Neuronal stem cell (in vitro differentiated cells): ENCODE results near the gene PEAK3.

Experiments
- DNase-seq: peaks from one replicate; pipeline ENCODE4 v3.0.0-alpha.2; 2013; ENCODE audit warnings: low spot score
- H2AFZ ChIP-seq: one replicate; pipeline ENCODE4 v1.6.1; 2013; ENCODE audit warnings: mild to moderate bottlenecking, low read length, inconsistent platforms
- H2AK5ac ChIP-seq: 2 replicates; pipeline ENCODE4 v1.6.1; 2013; ENCODE audit warnings: low read depth, mild to moderate bottlenecking, inconsistent platforms, low read length, moderate library complexity, mixed read lengths
- H2BK120ac ChIP-seq: 2 replicates; pipeline ENCODE4 v1.6.1; 2013; ENCODE audit warnings: low read depth, mild to moderate bottlenecking, inconsistent platforms, low read length, moderate library complexity, mixed read lengths
- H2BK12ac ChIP-seq: one replicate; pipeline ENCODE4 v1.6.1; 2013; ENCODE audit warnings: low read length, inconsistent platforms
- H2BK15ac ChIP-seq: 2 replicates; pipeline ENCODE4 v1.6.1; 2013; ENCODE audit warnings: mild to moderate bottlenecking, low read length, inconsistent platforms, mixed read lengths
- H2BK5ac ChIP-seq: one replicate; pipeline ENCODE4 v1.6.1; 2013; ENCODE audit warnings: inconsistent platforms, mild to moderate bottlenecking, low read length, moderate library complexity
- H3K14ac ChIP-seq: one replicate; pipeline ENCODE4 v1.6.1; 2013; ENCODE audit warnings: low read length, inconsistent platforms
- H3K18ac ChIP-seq: 2 replicates; pipeline ENCODE4 v1.6.1; 2013; ENCODE audit warnings: low read length, inconsistent platforms
- H3K23ac ChIP-seq: 2 replicates; pipeline ENCODE4 v1.6.1; 2013; ENCODE audit warnings: low read depth, mild to moderate bottlenecking, mixed read lengths, low read length, inconsistent platforms; ENCODE audit not compliant: poor library complexity
- H3K27ac ChIP-seq: replicated peaks from 3 replicates; pipeline ENCODE4 v1.5.1; 2013; ENCODE audit warnings: low read length, inconsistent platforms
- H3K27me3 ChIP-seq, 3 experiments: 2 replicates each; pipeline ENCODE4 v1.6.1; 2013; ENCODE audit warnings: low read length in 3 of 3, mild to moderate bottlenecking in 2 of 3, inconsistent platforms in 1 of 3, low read depth in 1 of 3, mixed read lengths in 1 of 3, moderate library complexity in 1 of 3; ENCODE audit not compliant: control insufficient read depth in 3 of 3, insufficient read depth in 3 of 3
- H3K36me3 ChIP-seq, 2 donors: replicated peaks in 1 of 2; 2 replicates each; pipeline ENCODE4 v1.6.1; 2013; ENCODE audit warnings: low read length in 2 of 2; ENCODE audit not compliant: control insufficient read depth in 2 of 2, insufficient read depth in 2 of 2
- H3K4ac ChIP-seq: 2 replicates; pipeline ENCODE4 v1.6.1; 2013; ENCODE audit warnings: inconsistent platforms, mild to moderate bottlenecking, low read length, moderate library complexity
- H3K4me1 ChIP-seq, 2 donors: 1 replicate in 1 of 2; 2 replicates in 1 of 2; pipeline ENCODE4 v1.6.1; 2013; ENCODE audit warnings: low read length in 2 of 2, low read depth in 1 of 2; ENCODE audit not compliant: control insufficient read depth in 2 of 2, insufficient read depth in 1 of 2
- H3K4me2 ChIP-seq: one replicate; pipeline ENCODE4 v1.6.1; 2013; ENCODE audit warnings: mild to moderate bottlenecking, low read length, inconsistent platforms; ENCODE audit not compliant: insufficient read depth, poor library complexity, severe bottlenecking
- H3K4me3 ChIP-seq, 2 donors: 2 replicates each; pipeline ENCODE4 v1.5.1; 2013; ENCODE audit warnings: low read length in 2 of 2, mild to moderate bottlenecking in 2 of 2, inconsistent platforms in 1 of 2, moderate library complexity in 1 of 2
- H3K79me1 ChIP-seq: one replicate; pipeline ENCODE4 v1.6.1; 2013; ENCODE audit warnings: low read depth, mild to moderate bottlenecking, inconsistent platforms, low read length, moderate library complexity
- H3K9ac ChIP-seq: one replicate; pipeline ENCODE4 v1.6.1; 2013; ENCODE audit warnings: mild to moderate bottlenecking, low read depth, low read length, inconsistent platforms; ENCODE audit not compliant: poor library complexity
- H3K9me3 ChIP-seq, 2 donors: replicated peaks in 1 of 2; 2 replicates each; pipeline versions ENCODE3 to v1.6.1; 2013; ENCODE audit warnings: low read length in 2 of 2, mild to moderate bottlenecking in 2 of 2, inconsistent platforms in 1 of 2, low read depth in 1 of 2, mixed read lengths in 1 of 2, moderate library complexity in 1 of 2; ENCODE audit not compliant: control insufficient read depth in 2 of 2, insufficient read depth in 1 of 2
- H4K8ac ChIP-seq: one replicate; pipeline ENCODE4 v1.6.1; 2013; ENCODE audit warnings: low read depth, mild to moderate bottlenecking, inconsistent platforms, low read length, moderate library complexity
- H4K91ac ChIP-seq: one replicate; pipeline ENCODE4 v1.6.1; 2013; ENCODE audit warnings: low read length, low read depth, mild to moderate bottlenecking, inconsistent platforms; ENCODE audit not compliant: poor library complexity
- WGBS, 2 donors: extraction: QIAGEN DNeasy Blood & Tissue Kit; methylation state at CpG; one replicate each; pipeline ENCODE4 v1.1.7; 2013; ENCODE audit warnings: missing lambda C conversion rate in 2 of 2, mixed read lengths in 1 of 2; ENCODE audit not compliant: insufficient read length in 2 of 2, insufficient replicate concordance in 1 of 2; ENCODE audit errors: extremely low coverage in 2 of 2; 5-methylcytosine and 5-hydroxymethylcytosine counted together

PEAK3 gene

DNA sequence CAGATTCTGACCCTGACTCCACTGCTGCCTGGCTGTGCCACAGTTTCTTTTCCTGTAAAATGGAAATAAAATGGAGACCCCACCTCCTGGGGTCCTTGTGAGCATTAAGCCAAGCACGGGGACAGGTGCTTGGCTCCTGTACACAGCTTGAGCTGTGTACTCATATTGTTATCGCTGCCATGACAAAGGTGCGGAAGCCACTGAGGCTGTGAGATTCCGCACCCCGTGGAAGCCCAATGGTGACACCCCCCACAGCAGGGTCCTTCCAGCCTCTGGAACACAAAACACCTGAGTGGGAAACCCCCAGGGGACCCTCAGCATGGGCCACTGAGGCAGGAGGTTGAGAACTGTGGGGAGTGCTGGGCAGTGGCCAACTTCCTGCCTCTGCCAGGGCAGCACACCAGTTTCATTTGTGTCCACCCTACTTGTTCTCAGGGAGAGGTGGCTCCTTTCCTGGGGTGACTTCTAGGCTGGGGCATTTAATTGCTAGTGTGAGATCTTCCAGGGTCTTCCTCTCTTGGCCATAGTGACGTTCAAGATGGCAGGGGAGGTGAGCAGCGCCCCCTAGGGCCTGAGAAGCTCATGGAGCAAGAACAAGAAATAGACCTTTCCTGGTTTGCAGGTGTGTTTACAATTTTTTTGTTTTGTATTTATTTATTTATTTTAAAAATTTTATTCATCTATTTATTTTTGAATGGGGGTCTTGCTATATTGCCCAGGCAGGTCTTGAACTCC lies 20.4 kb downstream of the PEAK3 start:
- H3K79me1 ChIP-seq = no peaks in the 10 kb centered on the region
- H2BK15ac ChIP-seq = no peak overlapping the region
- H3K4me3 ChIP-seq = no peak overlapping the region
- no peak overlapping the region for H3K14ac ChIP-seq
- no CpG with 5 or more reads among the region's 7 CpGs for WGBS, 2 donors
- no peak overlapping the region for H4K8ac ChIP-seq
- no peak overlapping the region for H3K27ac ChIP-seq
- no peak overlapping the region for H3K9ac ChIP-seq
- no peaks in the 10 kb centered on the region for H3K36me3 ChIP-seq
- no peak for DNase-seq
- H2AK5ac ChIP-seq = no peak overlapping the region
- H2AFZ ChIP-seq = peak overlapping the region; percentile 49
- peak overlapping the region; percentile 52 for H3K18ac ChIP-seq
- H3K27me3 ChIP-seq = no peaks in the 10 kb centered on the region
- H2BK120ac ChIP-seq = no peak overlapping the region
- H3K9me3 ChIP-seq = peaks cover 0 to 3% of the 10 kb centered on the region in 2 donors
- no peak overlapping the region for H2BK12ac ChIP-seq
- no peak overlapping the region for H2BK5ac ChIP-seq
- no peak overlapping the region for H3K23ac ChIP-seq
- H3K4me1 ChIP-seq = peaks cover 0 to 3% of the 10 kb centered on the region in 2 donors
- H3K4ac ChIP-seq = no peak overlapping the region
- H3K4me2 ChIP-seq = no peak overlapping the region
- H4K91ac ChIP-seq = no peak overlapping the region

DNA sequence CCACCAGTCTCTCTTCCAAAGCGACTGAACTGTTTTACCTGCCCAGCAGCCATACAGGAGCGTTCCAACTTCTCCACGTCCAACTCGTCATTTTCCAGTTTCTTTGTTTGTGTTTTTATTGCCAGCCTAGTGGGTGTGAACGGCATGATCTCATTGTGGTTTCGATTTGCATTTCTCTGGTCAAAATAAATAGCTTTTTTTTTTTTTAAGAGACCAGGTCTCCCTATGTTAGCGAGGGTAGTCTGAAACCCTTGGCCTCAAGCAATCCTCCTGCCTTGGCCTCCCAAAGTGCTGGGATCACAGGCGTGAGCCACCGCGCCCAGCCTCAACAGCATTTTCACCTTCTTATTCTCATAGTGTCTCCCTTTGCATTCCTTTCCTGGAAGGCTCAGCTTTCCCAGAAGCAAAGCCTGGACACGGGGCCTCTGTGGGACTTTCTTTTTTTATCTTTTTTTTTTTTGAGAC lies 21.6 kb downstream of the PEAK3 start:
- H3K23ac ChIP-seq = no peak overlapping the region
- H3K4me1 ChIP-seq = peaks cover 0 to 2% of the 10 kb centered on the region in 2 donors
- no peak overlapping the region for H2BK5ac ChIP-seq
- H2BK12ac ChIP-seq = no peak overlapping the region
- no peak overlapping the region for H2BK15ac ChIP-seq
- DNase-seq = no peak
- H3K9ac ChIP-seq = no peak overlapping the region
- H2BK120ac ChIP-seq = no peak overlapping the region
- H3K36me3 ChIP-seq = no peaks in the 10 kb centered on the region
- H3K14ac ChIP-seq = no peak overlapping the region
- H2AK5ac ChIP-seq = no peak overlapping the region
- no peak overlapping the region for H3K4me2 ChIP-seq
- no peak overlapping the region for H3K27ac ChIP-seq
- whole genome bisulfite sequencing, 2 donors = no CpG with 5 or more reads among the region's 11 CpGs
- no peaks in the 10 kb centered on the region for H3K27me3 ChIP-seq
- H4K8ac ChIP-seq = no peak overlapping the region
- H3K4ac ChIP-seq = no peak overlapping the region
- H4K91ac ChIP-seq = no peak overlapping the region
- no peak overlapping the region for H3K18ac ChIP-seq
- no peak overlapping the region for H3K4me3 ChIP-seq
- H2AFZ ChIP-seq = no peak overlapping the region
- H3K9me3 ChIP-seq = peaks cover 0 to 3% of the 10 kb centered on the region in 2 donors
- no peaks in the 10 kb centered on the region for H3K79me1 ChIP-seq

DNA sequence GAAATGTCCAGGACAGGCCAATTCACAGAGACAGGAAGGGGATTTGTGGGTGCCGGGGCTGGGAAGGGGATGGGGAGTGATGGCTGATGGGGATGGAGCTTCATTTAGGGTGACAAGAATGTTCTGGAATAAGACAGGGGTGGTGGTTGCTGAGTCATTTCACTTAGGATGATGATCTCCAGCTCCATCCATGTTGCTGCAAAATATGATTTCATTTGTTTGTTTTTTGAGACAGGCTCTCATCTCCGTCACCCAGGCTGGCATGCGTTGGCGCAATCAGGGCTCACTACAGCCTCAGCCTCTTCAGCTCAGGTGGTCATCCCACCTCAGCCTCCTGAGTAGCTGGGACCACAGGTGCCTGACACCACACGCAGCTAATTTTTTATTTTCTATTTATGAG lies 22.6 kb downstream of the PEAK3 start:
- H3K4me1 ChIP-seq = peaks cover 0 to 2% of the 10 kb centered on the region in 2 donors
- no peak overlapping the region for H3K4ac ChIP-seq
- no peak overlapping the region for H3K9ac ChIP-seq
- no peak overlapping the region for H3K23ac ChIP-seq
- no peak overlapping the region for H2BK5ac ChIP-seq
- no peak overlapping the region for H2BK120ac ChIP-seq
- no peak overlapping the region for H3K4me3 ChIP-seq
- no peak overlapping the region for H4K8ac ChIP-seq
- no peak overlapping the region for H3K4me2 ChIP-seq
- H4K91ac ChIP-seq = no peak overlapping the region
- H3K79me1 ChIP-seq = no peaks in the 10 kb centered on the region
- no peak overlapping the region for H2BK15ac ChIP-seq
- no peak for DNase-seq
- H3K9me3 ChIP-seq = peaks cover 0 to 3% of the 10 kb centered on the region in 2 donors
- H3K18ac ChIP-seq = no peak overlapping the region
- no peak overlapping the region for H2AFZ ChIP-seq
- H3K27ac ChIP-seq = no peak overlapping the region
- no CpG with 5 or more reads among the region's 5 CpGs for WGBS, 2 donors
- peak overlapping the region; percentile 38 for H3K14ac ChIP-seq
- no peak overlapping the region for H2BK12ac ChIP-seq
- H3K36me3 ChIP-seq = no peaks in the 10 kb centered on the region
- H2AK5ac ChIP-seq = no peak overlapping the region
- H3K27me3 ChIP-seq = no peaks in the 10 kb centered on the region

DNA sequence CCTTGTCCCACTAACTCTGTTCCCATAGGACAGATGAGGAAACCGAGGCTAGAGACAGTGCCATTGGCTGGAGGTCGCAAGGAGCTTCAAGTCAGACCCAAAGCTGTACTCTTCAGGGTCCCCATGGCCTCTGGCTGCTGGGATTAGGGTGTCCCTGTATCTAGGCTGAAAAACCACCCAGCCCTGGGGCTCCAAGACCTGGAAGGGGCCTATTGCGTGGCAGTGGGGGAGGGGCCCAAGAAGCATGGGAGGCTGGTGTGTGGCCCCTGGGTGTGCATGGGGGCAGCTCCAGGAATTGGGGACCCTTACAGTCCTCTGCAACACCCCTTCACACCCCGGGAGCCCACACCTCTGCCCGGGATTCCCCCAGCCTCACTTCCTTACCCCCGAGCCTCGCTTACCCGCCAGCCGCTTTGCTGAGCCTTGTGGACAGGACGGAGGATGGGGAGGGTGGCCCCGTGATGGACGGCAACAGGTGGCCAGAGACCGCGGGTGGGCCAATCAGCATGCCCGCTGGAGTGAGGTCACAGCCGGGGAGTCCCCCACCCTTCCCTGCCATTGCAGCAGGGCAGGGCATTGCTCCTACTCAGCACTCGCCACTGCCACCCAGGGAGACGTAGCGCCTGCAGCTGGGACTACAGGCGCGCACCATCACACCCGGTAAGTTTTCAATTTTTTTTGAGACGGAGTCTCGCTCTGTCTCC lies 25.8 kb downstream of the PEAK3 start, which contains the start of gene JSRP1:
Gene JSRP1, minus strand, starts transcription at position 436 of the 704 bp plus-strand sequence. CDS start 1,103 bp downstream, outside the sequence.
- H3K27ac ChIP-seq = no peak within 1 kb of the TSS

More for the DNA sequence above, 25.8 kb downstream of the PEAK3 start, which contains the start of gene JSRP1:
- Histone ChIP-seq H3K4me2 (no peak within 1 kb of the TSS), H3K23ac (no peak within 1 kb of the TSS), H2BK120ac (no peak within 1 kb of the TSS), H3K79me1 (no peaks in the 10 kb centered on the region), H3K18ac (peak within 1 kb of the TSS; percentile 48), H3K4ac (peak within 1 kb of the TSS; percentile 76), H3K36me3 (no peaks in the 10 kb centered on the region), H3K9me3 (peaks cover 0 to 6% of the 10 kb centered on the region in 2 donors), H2AFZ (no peak within 1 kb of the TSS), H2BK15ac (peak within 1 kb of the TSS; percentile 85), H4K8ac (no peak within 1 kb of the TSS), H3K27me3 (peaks cover 2 to 24% (median 3%) of the 10 kb centered on the region in 3 experiments), H4K91ac (peak within 1 kb of the TSS; percentile 64), H2BK5ac (no peak within 1 kb of the TSS), H2AK5ac (peak within 1 kb of the TSS; percentile 99), H3K14ac (peak within 1 kb of the TSS; percentile 56), H3K4me1 (peaks cover 0 to 12% of the 10 kb centered on the region in 2 donors), H2BK12ac (peak within 1 kb of the TSS; percentile 73), H3K4me3 (no peak within 1 kb of the TSS), H3K9ac (peak within 1 kb of the TSS; percentile 60)
- WGBS, 2 donors = no CpG with 5 or more reads among the region's 24 CpGs
- DNase-seq = no peak
